Keratinocyte (primary cell): ENCODE measurements around the gene ETV4. TPM values are rescaled to one million over a fixed set of nuclear protein-coding genes. Genes with fewer than 3 reads are reported as not detected.

Experiments used
- DNase-seq: peaks from one replicate; pipeline ENCODE4 v3.0.0-alpha.2; 2011; ENCODE audit warnings: low read depth, missing footprints, low spot score
- FAIRE-seq: peaks from 2 replicates; lab custom pipeline; 2011; peaks lifted over from hg19 to GRCh38; lab: Jason Lieb, UNC
- H2AFZ ChIP-seq: 2 replicates; pipeline ENCODE4 v1.6.0; 2012; ENCODE audit warnings: low read length, control low read depth, inconsistent platforms; ENCODE audit not compliant: control insufficient read depth
- H3K27ac ChIP-seq: 2 replicates; pipeline ENCODE4 v1.5.1; 2011; ENCODE audit warnings: low read length; ENCODE audit not compliant: control insufficient read depth, insufficient read depth
- H3K27me3 ChIP-seq: 3 replicates; pipeline ENCODE4 v1.6.0; 2011; ENCODE audit warnings: low read length; ENCODE audit not compliant: control insufficient read depth, insufficient read depth; ENCODE audit errors: extremely low read depth
- H3K36me3 ChIP-seq, 2 experiments: 2 replicates in 1 of 2; 3 replicates in 1 of 2; pipeline ENCODE4 v1.5.1; 2011; ENCODE audit warnings: low read length in 2 of 2, mild to moderate bottlenecking in 1 of 2; ENCODE audit not compliant: control insufficient read depth in 2 of 2, insufficient read depth in 2 of 2; ENCODE audit errors: extremely low read depth in 1 of 2
- H3K4me1 ChIP-seq: 3 replicates; pipeline ENCODE4 v1.5.1; 2011; ENCODE audit warnings: low read length; ENCODE audit not compliant: control insufficient read depth, insufficient read depth; ENCODE audit errors: extremely low read depth
- H3K4me2 ChIP-seq: 3 replicates; pipeline ENCODE4 v1.6.0; 2011; ENCODE audit warnings: low read depth, low read length; ENCODE audit not compliant: control insufficient read depth, insufficient read depth; ENCODE audit errors: extremely low read depth
- H3K4me3 ChIP-seq, 3 experiments: fragments of 200-600 bp in 1 of 3; sonication (generic) in 1 of 3; 2 replicates in 2 of 3; 3 replicates in 1 of 3; pipeline ENCODE4 v1.5.1; 2011 to 2016; ENCODE audit warnings: low read length in 3 of 3, mild to moderate bottlenecking in 3 of 3, control low read depth in 2 of 3, inconsistent platforms in 1 of 3, low read depth in 1 of 3, mixed read lengths in 1 of 3, mixed run types in 1 of 3, moderate library complexity in 1 of 3; ENCODE audit not compliant: control insufficient read depth in 2 of 3, insufficient read depth in 2 of 3; ENCODE audit errors: extremely low read depth in 1 of 3
- H3K79me2 ChIP-seq: 2 replicates; pipeline ENCODE4 v1.6.0; 2012; ENCODE audit warnings: low read length; ENCODE audit not compliant: control insufficient read depth, insufficient read depth
- H3K9ac ChIP-seq: 3 replicates; pipeline ENCODE4 v1.6.0; 2011; ENCODE audit warnings: low read length; ENCODE audit not compliant: control insufficient read depth, insufficient read depth; ENCODE audit errors: extremely low read depth
- H3K9me1 ChIP-seq: 3 replicates; pipeline ENCODE4 v1.6.0; 2011; ENCODE audit warnings: low read length; ENCODE audit not compliant: control insufficient read depth, insufficient read depth; ENCODE audit errors: extremely low read depth
- H3K9me3 ChIP-seq: 2 replicates; pipeline ENCODE4 v1.5.1; 2012; ENCODE audit warnings: low read depth, low read length; ENCODE audit not compliant: control insufficient read depth
- H4K20me1 ChIP-seq: 3 replicates; pipeline ENCODE4 v1.6.0; 2011; ENCODE audit warnings: low read length; ENCODE audit not compliant: control insufficient read depth, insufficient read depth; ENCODE audit errors: extremely low read depth
- EZH2 ChIP-seq: IDR thresholded peaks from one replicate; pipeline ENCODE4 v1.6.1; 2012; ENCODE audit warnings: inconsistent platforms, mild to moderate bottlenecking, low read length, moderate library complexity
- dilution Hi-C: fragments of 300-500 bp; cut with MboI; formaldehyde crosslinking; loops from one replicate; pipeline ENCODE4 v1.7.0; 2020; ENCODE audit warnings: low sequenced_read_pairs; ENCODE audit not compliant: extremely low pct_ligation_motif_present
- polyA plus RNA-seq, 5 experiments: library from polyadenylated mRNA; depleted of rRNA in 3 of 5; stranded (reverse) in 3 of 5; stranded (forward) in 1 of 5; unstranded in 1 of 5; fragments of >200 nt; gene quantifications; 1 replicate in 1 of 5; 2 replicates in 3 of 5; 3 replicates in 1 of 5; pipeline versions ENCODE4 v1.2.1 to v1.2.3, GENCODE V29; 2011 to 2012; ENCODE audit warnings: missing spikeins in 2 of 5, low read depth in 1 of 5, low replicate concordance in 1 of 5
- TF ChIP-seq, protein P1 (sequence below), 3 experiments: IDR thresholded peaks in 1 of 3; conservative IDR thresholded peaks in 1 of 3; optimal IDR thresholded peaks in 1 of 3; 2 replicates in 2 of 3; 3 replicates in 1 of 3; pipeline versions ENCODE3 to v1.5.1; 2011; ENCODE audit warnings: low read length in 3 of 3, mild to moderate bottlenecking in 3 of 3, moderate library complexity in 2 of 3, control low read depth in 1 of 3, inconsistent platforms in 1 of 3; ENCODE audit not compliant: insufficient read depth in 2 of 3; ENCODE audit errors: extremely low read depth in 1 of 3

ETV4 gene
- polyA plus RNA-seq, 1 donor (not counting 4 experiments of a cell fraction or from before 2014, with no cell fraction given), result 33.6 TPM

DNA sequence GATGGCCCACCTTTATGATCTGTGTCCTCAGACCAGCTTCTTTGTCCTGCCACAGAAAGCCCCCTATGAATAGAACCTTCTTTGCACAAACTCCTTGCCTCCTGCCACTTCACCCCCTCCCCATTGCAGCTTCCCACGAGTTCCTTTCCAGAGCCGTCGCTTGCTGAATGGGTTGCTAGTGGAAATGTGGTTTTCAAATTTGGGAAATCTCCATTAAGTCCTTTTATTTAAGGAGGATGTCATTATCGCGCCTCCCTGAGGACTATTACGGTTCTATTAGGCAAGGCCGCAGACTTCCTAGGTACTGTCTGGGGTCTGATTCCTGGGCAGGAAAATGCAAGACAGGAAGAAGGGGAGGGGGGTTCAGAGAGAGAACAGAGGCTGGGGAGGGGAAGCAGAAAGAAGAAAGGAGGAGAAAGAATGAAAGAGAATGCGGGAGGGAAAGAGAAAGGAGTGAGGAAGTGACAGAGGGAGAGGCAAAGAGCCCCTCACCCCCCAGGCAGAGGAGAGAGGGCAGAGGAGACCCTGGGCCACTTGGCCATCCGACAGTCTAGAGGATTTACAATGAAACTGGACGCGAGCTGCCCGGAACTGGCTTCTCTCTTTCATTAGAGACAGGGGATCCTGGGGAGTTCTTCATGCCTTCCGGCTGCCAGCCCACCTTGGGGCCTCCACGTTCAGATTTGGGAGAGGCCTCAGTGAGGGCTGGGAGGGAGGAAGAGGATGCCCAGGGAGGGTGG is 31.7 kb upstream of the ETV4 start:
- FAIRE-seq (no peak), DNase-seq (no peak)
- Histone ChIP-seq H3K27me3 (no peaks in the 10 kb centered on the region), H2AFZ (no peak overlapping the region), H3K4me3 (no peak overlapping the region), H3K4me2 (no peak overlapping the region), H4K20me1 (no peaks in the 10 kb centered on the region), H3K9ac (peak overlapping the region; percentile 73), H3K27ac (peak overlapping the region; percentile 74), H3K79me2 (no peaks in the 10 kb centered on the region), H3K9me3 (no peaks in the 10 kb centered on the region), H3K4me1 (peaks cover 41% of the 10 kb centered on the region), H3K36me3 (no peaks in the 10 kb centered on the region), H3K9me1 (no peaks in the 10 kb centered on the region)
- TF ChIP-seq, protein P1, sequence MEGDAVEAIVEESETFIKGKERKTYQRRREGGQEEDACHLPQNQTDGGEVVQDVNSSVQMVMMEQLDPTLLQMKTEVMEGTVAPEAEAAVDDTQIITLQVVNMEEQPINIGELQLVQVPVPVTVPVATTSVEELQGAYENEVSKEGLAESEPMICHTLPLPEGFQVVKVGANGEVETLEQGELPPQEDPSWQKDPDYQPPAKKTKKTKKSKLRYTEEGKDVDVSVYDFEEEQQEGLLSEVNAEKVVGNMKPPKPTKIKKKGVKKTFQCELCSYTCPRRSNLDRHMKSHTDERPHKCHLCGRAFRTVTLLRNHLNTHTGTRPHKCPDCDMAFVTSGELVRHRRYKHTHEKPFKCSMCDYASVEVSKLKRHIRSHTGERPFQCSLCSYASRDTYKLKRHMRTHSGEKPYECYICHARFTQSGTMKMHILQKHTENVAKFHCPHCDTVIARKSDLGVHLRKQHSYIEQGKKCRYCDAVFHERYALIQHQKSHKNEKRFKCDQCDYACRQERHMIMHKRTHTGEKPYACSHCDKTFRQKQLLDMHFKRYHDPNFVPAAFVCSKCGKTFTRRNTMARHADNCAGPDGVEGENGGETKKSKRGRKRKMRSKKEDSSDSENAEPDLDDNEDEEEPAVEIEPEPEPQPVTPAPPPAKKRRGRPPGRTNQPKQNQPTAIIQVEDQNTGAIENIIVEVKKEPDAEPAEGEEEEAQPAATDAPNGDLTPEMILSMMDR (optimal IDR thresholded peaks at IDR 0.05 in 1 of 3, IDR thresholded peaks at IDR 0.05 in 1 of 3, conservative IDR thresholded peaks at IDR 0.05 in 1 of 3; ENCODE audit: extremely low read depth in 1 of 3, insufficient read depth in 2 of 3, low read length in 3 of 3), result no peak
- no peak for TF ChIP-seq EZH2
- dilution Hi-C loops, result no loop called here

DNA sequence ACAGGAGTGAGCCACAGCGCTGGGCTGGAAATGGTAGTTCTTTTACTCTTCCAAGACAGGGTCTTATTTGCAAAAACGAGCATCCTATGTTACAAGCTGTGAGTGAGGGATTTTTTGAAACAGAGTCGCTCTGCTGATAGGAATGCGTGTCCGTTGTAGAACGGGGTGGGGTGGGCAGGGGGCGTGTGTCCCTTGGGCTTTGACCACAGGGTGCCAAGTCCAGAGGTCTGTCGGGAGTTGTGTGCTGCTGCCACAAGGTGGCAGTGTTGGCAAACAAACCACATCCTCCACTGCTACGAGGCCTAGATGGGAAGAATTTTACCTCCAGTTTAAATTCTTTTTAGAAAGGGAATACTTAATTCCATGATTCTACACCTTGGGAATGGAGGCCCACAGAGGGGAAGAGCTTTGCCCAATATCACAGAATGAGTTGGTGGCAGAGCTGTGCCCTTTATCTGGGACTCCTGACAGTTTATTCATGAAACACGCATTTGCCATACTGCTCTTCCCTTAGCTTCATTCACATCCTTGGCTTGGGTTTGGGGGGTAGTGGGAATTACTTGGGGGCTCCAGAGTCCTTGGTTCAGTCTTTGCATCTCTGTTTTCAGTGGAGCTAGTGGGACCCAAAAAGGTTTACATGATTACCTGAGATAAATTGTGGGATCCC is 30.6 kb upstream of the ETV4 start:
- no peaks in the 10 kb centered on the region for H3K27me3 ChIP-seq
- no peaks in the 10 kb centered on the region for H4K20me1 ChIP-seq
- no peak overlapping the region for H3K4me2 ChIP-seq
- H3K9me3 ChIP-seq, result no peaks in the 10 kb centered on the region
- no peak overlapping the region for H3K9ac ChIP-seq
- no peak overlapping the region for H2AFZ ChIP-seq
- DNase-seq (no peak), FAIRE-seq (peak; percentile 57)
- no peaks in the 10 kb centered on the region for H3K36me3 ChIP-seq
- H3K4me3 ChIP-seq, result no peak overlapping the region
- TF ChIP-seq, protein P1 (optimal IDR thresholded peaks at IDR 0.05 in 1 of 3, IDR thresholded peaks at IDR 0.05 in 1 of 3, conservative IDR thresholded peaks at IDR 0.05 in 1 of 3; ENCODE audit: extremely low read depth in 1 of 3, insufficient read depth in 2 of 3, low read length in 3 of 3), result peak; percentile 77 to 96 (median 90)
- no peak for TF ChIP-seq EZH2
- H3K4me1 ChIP-seq, result peaks cover 43% of the 10 kb centered on the region
- no peak overlapping the region for H3K27ac ChIP-seq
- no peaks in the 10 kb centered on the region for H3K9me1 ChIP-seq
- no peaks in the 10 kb centered on the region for H3K79me2 ChIP-seq
- dilution Hi-C loops, result no loop called here
